Upper lobe of left lung (tissue), 6 donors: ENCODE data around the gene MCM9. TPM values are rescaled to one million over a fixed set of nuclear protein-coding genes. Genes with fewer than 3 reads are reported as not detected.
"Not testable (repeated sequence)": the region's sequence is repeated elsewhere in the genome, so short reads cannot be mapped to it uniquely, and the experiment has no call there.

Experiments used
- ATAC-seq, 2 donors: fragments of 200-7000 bp; cut with Tn5 transposase; one replicate each; pipeline ENCODE4 v1.9.1; 2022; ENCODE audit warnings: mild to moderate bottlenecking in 2 of 2, moderate library complexity in 2 of 2; ENCODE audit not compliant: low FRiP score in 2 of 2
- DNase-seq, 2 donors: peaks; one replicate each; pipeline ENCODE4 v3.0.0-alpha.2; 2019 to 2020
- H3K27ac ChIP-seq, 4 donors: fragments of 200-600 bp; sonication (generic); one replicate each; pipeline ENCODE4 v1.5.1; 2016 to 2019
- H3K27me3 ChIP-seq, 4 donors: fragments of 200-600 bp; sonication (generic); one replicate each; pipeline ENCODE4 v1.5.1; 2017 to 2019
- H3K36me3 ChIP-seq, 4 donors: fragments of 200-600 bp; sonication (generic); one replicate each; pipeline ENCODE4 v1.5.1; 2016 to 2019
- H3K4me1 ChIP-seq, 4 donors: fragments of 200-600 bp; sonication (generic); one replicate each; pipeline ENCODE4 v1.5.1; 2018 to 2019
- H3K4me3 ChIP-seq, 4 donors: fragments of 200-600 bp; sonication (generic); one replicate each; pipeline ENCODE4 v1.5.1; 2017 to 2019; ENCODE audit warnings: mild to moderate bottlenecking in 2 of 4, moderate library complexity in 1 of 4
- H3K9me3 ChIP-seq, 4 donors: fragments of 200-600 bp; sonication (generic); one replicate each; pipeline ENCODE4 v1.5.1; 2018 to 2019
- EP300 ChIP-seq, 4 donors: sonication (generic); formaldehyde crosslinking; IDR thresholded peaks; one replicate each; pipeline ENCODE4 v1.5.1; 2017; ENCODE audit warnings: antibody characterized with exemption in 4 of 4, control low read depth in 2 of 4
- POLR2A ChIP-seq, 4 donors: fragments of 450-650 bp; IDR thresholded peaks; one replicate each; pipeline ENCODE4 v1.5.1; 2016 to 2017; ENCODE audit warnings: antibody characterized with exemption in 4 of 4, mild to moderate bottlenecking in 2 of 4
- POLR2AphosphoS5 ChIP-seq, 2 donors: sonication (generic); formaldehyde crosslinking; IDR thresholded peaks; one replicate each; pipeline ENCODE4 v1.5.1; 2017; ENCODE audit warnings: antibody characterized with exemption in 2 of 2
- WGBS, 2 donors: methylation state at CpG; one replicate each; pipeline ENCODE4 v1.1.5; 2017 to 2018; 5-methylcytosine and 5-hydroxymethylcytosine counted together
- total RNA-seq, 6 donors: library from RNA; depleted of rRNA in 4 of 6; stranded (reverse); fragments of >200 nt in 4 of 6; gene quantifications; one replicate each; pipeline versions ENCODE4 v1.1.0 to v1.2.1, GENCODE V29; 2016 to 2021
- TF ChIP-seq, protein P1 (sequence below), 6 experiments: fragments of 450-650 bp in 4 of 6; fragments of 200-600 bp in 2 of 6; sonication (generic) in 2 of 6; IDR thresholded peaks; one replicate each; pipeline ENCODE4 v1.5.1; 2016 to 2019; ENCODE audit warnings: antibody characterized with exemption in 6 of 6
- donor health status: DM: no; HTN: no; CAD: no; lungs with moderate emphysema.
- donor health status: DM: no; HTN: yes; CAD: no; lungs with severe emphysema.

The MCM9 gene
- total RNA-seq, 6 donors from 2014 or later = 19.9 to 62.9 (median 21.5) TPM

- Histone ChIP-seq H3K4me3 (no peak overlapping the region), H3K4me1 (no peaks in the 10 kb centered on the region), H3K27ac (peak overlapping the region in 1 of 4 donors; percentile 42), H3K9me3 (no peaks in the 10 kb centered on the region), H3K36me3 (no peaks in the 10 kb centered on the region), H3K27me3 (no peaks in the 10 kb centered on the region)
- no peak for TF ChIP-seq POLR2A (IDR thresholded peaks at IDR 0.05)
- no peak for TF ChIP-seq EP300 (IDR thresholded peaks at IDR 0.05)
- TF ChIP-seq, protein P1, sequence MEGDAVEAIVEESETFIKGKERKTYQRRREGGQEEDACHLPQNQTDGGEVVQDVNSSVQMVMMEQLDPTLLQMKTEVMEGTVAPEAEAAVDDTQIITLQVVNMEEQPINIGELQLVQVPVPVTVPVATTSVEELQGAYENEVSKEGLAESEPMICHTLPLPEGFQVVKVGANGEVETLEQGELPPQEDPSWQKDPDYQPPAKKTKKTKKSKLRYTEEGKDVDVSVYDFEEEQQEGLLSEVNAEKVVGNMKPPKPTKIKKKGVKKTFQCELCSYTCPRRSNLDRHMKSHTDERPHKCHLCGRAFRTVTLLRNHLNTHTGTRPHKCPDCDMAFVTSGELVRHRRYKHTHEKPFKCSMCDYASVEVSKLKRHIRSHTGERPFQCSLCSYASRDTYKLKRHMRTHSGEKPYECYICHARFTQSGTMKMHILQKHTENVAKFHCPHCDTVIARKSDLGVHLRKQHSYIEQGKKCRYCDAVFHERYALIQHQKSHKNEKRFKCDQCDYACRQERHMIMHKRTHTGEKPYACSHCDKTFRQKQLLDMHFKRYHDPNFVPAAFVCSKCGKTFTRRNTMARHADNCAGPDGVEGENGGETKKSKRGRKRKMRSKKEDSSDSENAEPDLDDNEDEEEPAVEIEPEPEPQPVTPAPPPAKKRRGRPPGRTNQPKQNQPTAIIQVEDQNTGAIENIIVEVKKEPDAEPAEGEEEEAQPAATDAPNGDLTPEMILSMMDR (IDR thresholded peaks at IDR 0.05) = no peak
- no peak for TF ChIP-seq POLR2AphosphoS5 (IDR thresholded peaks at IDR 0.05)
- ATAC-seq (no peak), DNase-seq (no peak)
- WGBS, 2 donors = 77 to 84% methylated on average over 5 of the region's 5 CpGs
These were observed 63.6 kb downstream of the MCM9 start for GRCh38 chr6:118871331-118871730.

DNA sequence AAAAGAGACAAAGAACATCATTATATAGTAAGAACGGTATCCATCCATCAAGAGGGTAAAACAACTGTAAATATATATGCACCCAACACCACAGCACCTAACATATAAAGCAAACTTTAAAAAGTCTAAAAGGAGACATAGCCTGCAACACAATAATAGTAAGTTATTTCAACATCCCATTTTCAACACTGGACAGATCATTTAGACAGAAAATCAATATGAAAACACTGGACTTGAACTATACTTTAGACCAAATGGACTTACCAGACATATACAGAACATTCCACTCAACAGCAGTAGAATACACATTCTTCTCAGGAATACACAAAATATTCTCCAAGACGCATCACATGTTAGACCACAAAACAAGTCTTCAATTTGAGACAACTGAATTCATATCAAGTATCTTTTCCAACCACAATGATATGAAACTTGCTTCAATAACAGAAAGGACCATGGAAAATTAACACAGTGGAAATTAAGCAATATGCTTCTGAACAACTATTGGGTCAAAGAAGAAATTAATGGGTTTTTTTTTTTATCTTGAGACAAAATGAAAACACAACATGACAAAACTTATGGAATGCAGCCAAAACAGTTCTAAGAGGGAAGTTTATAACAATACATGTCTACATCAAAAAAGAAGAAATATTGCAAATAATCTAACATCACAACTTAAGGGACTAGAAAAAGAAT, 64.9 kb downstream of the MCM9 start:
- 72 to 95% methylated on average over 2 of the region's 2 CpGs for WGBS, 2 donors

GRCh38 chr6:118869350-118869749, 65.6 kb downstream of the MCM9 start:
- TF ChIP-seq, protein P1 (IDR thresholded peaks at IDR 0.05) = no peak
- TF ChIP-seq POLR2AphosphoS5 (IDR thresholded peaks at IDR 0.05) (no peak), POLR2A (IDR thresholded peaks at IDR 0.05) (no peak), EP300 (IDR thresholded peaks at IDR 0.05) (no peak)
- Histone ChIP-seq H3K27ac (no peak overlapping the region), H3K4me1 (peaks cover 4 to 11% (median 10%) of the 10 kb centered on the region in 4 donors), H3K9me3 (no peaks in the 10 kb centered on the region), H3K36me3 (no peaks in the 10 kb centered on the region), H3K27me3 (no peaks in the 10 kb centered on the region), H3K4me3 (no peak overlapping the region)
- ATAC-seq = no peak
- WGBS, 2 donors = 87 to 96% methylated on average over 2 of the region's 2 CpGs
- DNase-seq = no peak

More for the DNA sequence above, 64.9 kb downstream of the MCM9 start:
- Histone ChIP-seq H3K4me1 (peaks cover 0 to 4% (median 4%) of the 10 kb centered on the region in 4 donors), H3K36me3 (no peaks in the 10 kb centered on the region), H3K9me3 (no peaks in the 10 kb centered on the region), H3K27ac (peak overlapping the region in 1 of 4 donors; percentile 42), H3K27me3 (no peaks in the 10 kb centered on the region), H3K4me3 (no peak overlapping the region)
- TF ChIP-seq EP300 (IDR thresholded peaks at IDR 0.05) (no peak), POLR2A (IDR thresholded peaks at IDR 0.05) (no peak)
- no peak for ATAC-seq
- no peak for DNase-seq

- H3K4me1 ChIP-seq = peaks cover 6 to 15% (median 13%) of the 10 kb centered on the region in 4 donors
- H3K4me3 ChIP-seq, H3K36me3 ChIP-seq, H3K27ac ChIP-seq, H3K27me3 ChIP-seq, DNase-seq, H3K9me3 ChIP-seq, ATAC-seq: not testable (repeated sequence)
- WGBS, 2 donors = 89 to 91% methylated on average over 2 of the region's 2 CpGs
These were observed 66.1 kb downstream of the MCM9 start for GRCh38 chr6:118868901-118869300.

DNA sequence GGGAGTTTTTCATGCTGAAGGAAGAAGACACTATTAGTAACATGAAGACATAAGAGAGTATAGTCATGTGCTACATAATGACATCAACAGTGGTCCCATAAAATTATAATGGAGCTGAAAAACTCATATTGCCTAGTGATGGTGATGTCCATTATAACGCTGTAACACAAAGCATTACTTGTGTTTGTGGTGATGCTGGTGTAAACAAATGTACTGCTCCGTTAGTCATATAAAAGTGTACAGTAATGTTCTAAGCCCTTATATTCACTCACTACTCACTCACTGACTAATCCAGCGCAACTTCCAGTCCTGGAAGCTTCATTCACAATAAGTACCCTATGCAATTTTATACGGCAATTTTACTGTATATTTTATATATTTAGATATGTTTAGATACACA, 67.8 kb downstream of the MCM9 start:
- Histone ChIP-seq H3K27ac (no peak overlapping the region), H3K4me3 (no peak overlapping the region), H3K36me3 (no peaks in the 10 kb centered on the region), H3K4me1 (peaks cover 6 to 16% (median 13%) of the 10 kb centered on the region in 4 donors), H3K27me3 (no peaks in the 10 kb centered on the region), H3K9me3 (no peaks in the 10 kb centered on the region)
- TF ChIP-seq, protein P1 (IDR thresholded peaks at IDR 0.05) = no peak
- TF ChIP-seq POLR2AphosphoS5 (IDR thresholded peaks at IDR 0.05) = no peak
- no peak for TF ChIP-seq EP300 (IDR thresholded peaks at IDR 0.05)
- TF ChIP-seq POLR2A (IDR thresholded peaks at IDR 0.05) = no peak
- DNase-seq (no peak), ATAC-seq (no peak)
- WGBS, 2 donors = 96 to 99% methylated on average over 4 of the region's 4 CpGs

GRCh38 chr6:118865100-118865391, 69.9 kb downstream of the MCM9 start:
- no peaks in the 10 kb centered on the region for H3K9me3 ChIP-seq
- H3K27me3 ChIP-seq = no peaks in the 10 kb centered on the region
- no peaks in the 10 kb centered on the region for H3K36me3 ChIP-seq
- TF ChIP-seq, protein P1 (IDR thresholded peaks at IDR 0.05) = no peak
- no peak for TF ChIP-seq POLR2AphosphoS5 (IDR thresholded peaks at IDR 0.05)
- no peak for TF ChIP-seq EP300 (IDR thresholded peaks at IDR 0.05)
- no peak for TF ChIP-seq POLR2A (IDR thresholded peaks at IDR 0.05)
- H3K27ac ChIP-seq = peak overlapping the region in 1 of 4 donors; percentile 43
- H3K4me1 ChIP-seq = peaks cover 6 to 16% (median 13%) of the 10 kb centered on the region in 4 donors
- DNase-seq = no peak
- ATAC-seq = no peak
- H3K4me3 ChIP-seq = no peak overlapping the region
- WGBS, 2 donors = 30 to 34% methylated on average over 2 of the region's 2 CpGs
